HG03432 (cell line): ENCODE data around the gene TMC2.
"Not testable (repeated sequence)": the region's sequence is repeated elsewhere in the genome, so short reads cannot be mapped to it uniquely, and the experiment has no call there.

Experiments used
- ATAC-seq: cut with Tn5 transposase; IDR thresholded peaks from one replicate; pipeline ENCODE4 v1.9.1; 2021; ENCODE audit warnings: mild to moderate bottlenecking, moderate library complexity; ENCODE audit not compliant: unreplicated experiment

Gene TMC2

GRCh38 chr20:2523919-2524708 is 12.3 kb upstream of the TMC2 start:
- ATAC-seq = no peak

GRCh38 chr20:2524709-2525506 is 11.5 kb upstream of the TMC2 start:
- no peak for ATAC-seq

GRCh38 chr20:2526218-2526583 is 10.2 kb upstream of the TMC2 start:
- ATAC-seq = not testable (repeated sequence)

- ATAC-seq = no peak
Observed at GRCh38 chr20:2527762-2528161, 8.6 kb upstream of the TMC2 start.

- ATAC-seq = no peak
Observed at GRCh38 chr20:2528671-2529271, 7.6 kb upstream of the TMC2 start.

GRCh38 chr20:2533118-2533517 is 3.3 kb upstream of the TMC2 start:
- no peak for ATAC-seq

GRCh38 chr20:2535711-2536559 is 438 bp upstream of the TMC2 start:
- ATAC-seq = no peak

GRCh38 chr20:2537101-2537500 is 728 bp downstream of the TMC2 start:
- ATAC-seq = no peak

GRCh38 chr20:2538356-2538755 is 2.0 kb downstream of the TMC2 start:
- no peak for ATAC-seq

GRCh38 chr20:2538931-2539720 is 2.8 kb downstream of the TMC2 start:
- no peak for ATAC-seq

- no peak for ATAC-seq
Observed at GRCh38 chr20:2541940-2542339, 5.6 kb downstream of the TMC2 start.

- no peak for ATAC-seq
Observed at GRCh38 chr20:2542361-2542760, 6.0 kb downstream of the TMC2 start.

- ATAC-seq = no peak
Observed at GRCh38 chr20:2544211-2544610, 7.8 kb downstream of the TMC2 start.

GRCh38 chr20:2545594-2545993 is 9.2 kb downstream of the TMC2 start:
- ATAC-seq = no peak

- ATAC-seq = no peak
Observed at GRCh38 chr20:2557873-2558580, 21.7 kb downstream of the TMC2 start.

- no peak for ATAC-seq
Observed at GRCh38 chr20:2558581-2559278, 22.4 kb downstream of the TMC2 start.

GRCh38 chr20:2559279-2559626 is 22.9 kb downstream of the TMC2 start:
- ATAC-seq = no peak

- no peak for ATAC-seq
Observed at GRCh38 chr20:2559651-2560050, 23.3 kb downstream of the TMC2 start.

- ATAC-seq = no peak
Observed at GRCh38 chr20:2563116-2563515, 26.7 kb downstream of the TMC2 start.
